Measurements from ENCODE around the gene LRPAP1. TPM values are rescaled to one million over a fixed set of nuclear protein-coding genes. Genes with fewer than 3 reads are reported as not detected.
"Not testable (repeated sequence)": the region's sequence is repeated elsewhere in the genome, so short reads cannot be mapped to it uniquely, and the experiment has no call there.

Gene LRPAP1
- total RNA-seq, 1 experiment from 2014 or later = 109 TPM

DNA sequence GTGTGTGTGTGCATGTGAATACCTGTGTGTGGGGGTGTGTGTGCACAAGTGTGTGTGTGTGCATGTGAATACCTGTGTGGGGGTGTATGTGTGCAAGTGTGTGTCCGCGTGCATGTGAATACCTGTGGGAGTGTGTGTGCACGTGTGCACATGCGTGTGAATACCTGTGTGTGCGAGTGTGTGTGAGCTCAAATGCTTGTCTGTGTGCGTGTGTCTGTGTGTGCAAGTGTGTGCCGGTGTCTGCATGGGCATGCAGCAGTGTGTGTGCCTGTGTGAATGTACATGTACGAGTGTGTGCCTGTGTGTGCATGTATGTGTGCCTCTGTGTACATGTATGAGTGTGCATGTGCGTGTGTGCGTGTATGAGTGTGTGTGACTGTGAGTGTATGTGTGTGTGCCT, 64.1 kb downstream of the LRPAP1 start:
- Histone ChIP-seq H3K9me3 (replicated peaks) (no peaks in the 10 kb centered on the region), H3K36me3 (no peaks in the 10 kb centered on the region), H3K4me1 (peaks cover 28% of the 10 kb centered on the region), H3K4me3 (no peak overlapping the region), H3K27ac (no peak overlapping the region), H3K27me3 (no peaks in the 10 kb centered on the region)
- no peak for DNase-seq

DNA sequence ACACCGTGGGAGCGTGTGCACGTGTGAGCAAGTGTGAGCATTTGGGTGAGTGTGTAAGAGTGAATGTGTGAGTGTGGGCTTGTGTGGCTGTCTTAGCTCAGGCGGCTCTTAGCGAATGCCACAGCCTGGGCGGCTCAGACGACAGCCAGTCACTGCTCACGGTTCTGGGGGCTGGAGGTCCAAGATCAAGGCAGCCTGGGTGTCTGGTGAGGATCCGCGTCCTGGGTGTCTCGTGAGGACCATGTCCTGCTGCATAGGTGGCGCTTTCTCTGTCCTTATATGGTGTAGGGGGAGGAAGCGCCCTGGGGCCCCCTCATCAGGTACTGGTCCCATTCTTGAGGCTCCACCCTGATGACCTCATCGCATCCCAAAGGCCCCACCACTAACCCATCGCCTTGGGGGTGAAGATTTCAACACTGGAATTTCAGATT, 64.6 kb downstream of the LRPAP1 start:
- H3K4me1 ChIP-seq = peaks cover 29% of the 10 kb centered on the region
- no peak overlapping the region for H3K27ac ChIP-seq
- no peaks in the 10 kb centered on the region for H3K9me3 ChIP-seq (replicated peaks)
- H3K27me3 ChIP-seq = no peaks in the 10 kb centered on the region
- DNase-seq = no peak
- no peaks in the 10 kb centered on the region for H3K36me3 ChIP-seq
- no peak overlapping the region for H3K4me3 ChIP-seq

GRCh38 chr4:3466691-3467600, 65.3 kb downstream of the LRPAP1 start:
- Histone ChIP-seq H3K4me1 (peaks cover 36% of the 10 kb centered on the region), H3K36me3 (no peaks in the 10 kb centered on the region), H3K9me3 (replicated peaks) (no peaks in the 10 kb centered on the region), H3K4me3 (no peak overlapping the region), H3K27me3 (no peaks in the 10 kb centered on the region), H3K27ac (no peak overlapping the region)
- no peak for DNase-seq

DNA sequence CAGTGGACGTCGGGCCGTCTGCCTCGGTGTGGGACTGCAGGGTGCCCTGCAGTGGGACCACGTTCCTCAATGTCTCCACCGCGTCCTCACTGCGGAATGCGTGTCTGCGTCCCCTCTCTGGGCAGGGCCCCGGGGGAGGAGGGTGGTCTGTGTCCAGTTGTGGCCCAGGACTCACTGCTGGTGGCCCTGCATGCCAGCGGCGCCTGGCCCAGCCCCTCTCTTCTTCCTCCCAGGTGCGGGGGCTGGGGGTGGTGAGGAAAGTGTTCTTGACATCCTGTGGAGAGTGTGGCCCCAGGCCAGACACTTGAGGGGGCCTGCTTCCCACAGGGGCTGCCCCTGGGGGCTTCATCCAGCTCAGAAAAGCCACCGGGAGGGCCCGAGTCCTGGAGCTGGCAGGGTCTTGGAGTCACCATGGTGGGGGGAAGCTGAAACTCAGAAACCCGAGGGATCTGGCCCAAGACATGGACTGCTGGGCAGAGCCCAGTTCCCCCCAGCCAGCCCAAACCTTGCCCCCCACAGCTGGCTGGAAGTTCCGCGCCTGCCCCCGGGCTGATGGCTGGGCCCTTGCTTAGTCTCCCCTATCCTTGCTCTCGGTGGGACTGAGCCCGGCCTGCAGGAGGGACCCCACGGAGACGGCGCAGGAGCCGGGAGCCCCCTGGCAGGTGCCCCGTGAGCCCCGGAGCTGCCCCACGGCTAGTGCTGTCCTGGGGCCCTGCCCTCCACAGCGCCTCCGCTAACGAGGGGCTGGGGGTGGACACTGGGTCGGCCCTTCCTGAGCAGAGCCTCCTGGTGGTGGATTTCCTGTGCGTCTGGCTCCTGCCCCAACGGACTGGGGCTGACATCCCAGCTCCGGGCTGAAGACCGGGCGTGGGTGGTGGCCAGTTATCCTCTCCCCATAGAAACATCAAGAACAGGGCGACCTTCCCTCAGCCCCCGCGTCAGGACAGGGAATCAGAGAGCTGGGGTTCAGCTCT, 66.2 kb downstream of the LRPAP1 start:
- Histone ChIP-seq H3K27me3 (no peaks in the 10 kb centered on the region), H3K36me3 (no peaks in the 10 kb centered on the region), H3K27ac (no peak overlapping the region), H3K9me3 (replicated peaks) (no peaks in the 10 kb centered on the region), H3K4me3 (no peak overlapping the region), H3K4me1 (peaks cover 40% of the 10 kb centered on the region)
- no peak for DNase-seq

- Histone ChIP-seq H3K9me3 (replicated peaks) (no peaks in the 10 kb centered on the region), H3K27ac (no peak overlapping the region), H3K36me3 (no peaks in the 10 kb centered on the region), H3K4me3 (no peak overlapping the region), H3K27me3 (no peaks in the 10 kb centered on the region), H3K4me1 (peaks cover 37% of the 10 kb centered on the region)
- no peak for DNase-seq
Measured at GRCh38 chr4:3464911-3465697, 67.1 kb downstream of the LRPAP1 start.

DNA sequence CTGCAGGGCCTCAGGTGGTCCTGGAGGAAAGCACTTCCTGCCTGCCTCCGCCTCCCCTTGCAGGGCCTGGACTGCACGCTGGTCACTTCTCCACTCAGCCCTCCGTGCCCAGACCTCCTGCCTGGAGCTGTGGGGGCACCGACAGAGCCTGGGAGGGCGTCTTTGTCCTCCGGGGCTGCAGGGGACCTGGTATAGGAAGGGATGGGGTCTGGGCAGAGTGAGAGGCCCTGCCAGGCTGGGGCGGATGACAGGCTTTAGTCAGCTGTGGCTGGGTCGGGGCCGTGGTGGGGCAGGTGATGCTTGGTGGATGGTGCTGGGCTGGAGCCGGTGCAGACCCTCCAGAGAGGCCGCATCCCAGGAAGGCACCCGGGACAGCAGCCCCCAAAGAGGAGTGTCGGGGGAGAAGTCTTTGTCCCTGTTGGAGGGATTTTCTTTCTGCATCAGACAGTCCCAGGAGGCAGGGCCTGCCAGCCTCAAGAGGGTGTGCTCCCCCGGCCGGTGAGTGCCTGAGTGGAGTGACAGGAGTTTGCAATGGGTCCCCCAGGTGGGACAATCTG, 67.8 kb downstream of the LRPAP1 start:
- DNase-seq = no peak
- peak overlapping the region; percentile 28; the same call in 1 of the 2 replicates for H3K27ac ChIP-seq

DNA sequence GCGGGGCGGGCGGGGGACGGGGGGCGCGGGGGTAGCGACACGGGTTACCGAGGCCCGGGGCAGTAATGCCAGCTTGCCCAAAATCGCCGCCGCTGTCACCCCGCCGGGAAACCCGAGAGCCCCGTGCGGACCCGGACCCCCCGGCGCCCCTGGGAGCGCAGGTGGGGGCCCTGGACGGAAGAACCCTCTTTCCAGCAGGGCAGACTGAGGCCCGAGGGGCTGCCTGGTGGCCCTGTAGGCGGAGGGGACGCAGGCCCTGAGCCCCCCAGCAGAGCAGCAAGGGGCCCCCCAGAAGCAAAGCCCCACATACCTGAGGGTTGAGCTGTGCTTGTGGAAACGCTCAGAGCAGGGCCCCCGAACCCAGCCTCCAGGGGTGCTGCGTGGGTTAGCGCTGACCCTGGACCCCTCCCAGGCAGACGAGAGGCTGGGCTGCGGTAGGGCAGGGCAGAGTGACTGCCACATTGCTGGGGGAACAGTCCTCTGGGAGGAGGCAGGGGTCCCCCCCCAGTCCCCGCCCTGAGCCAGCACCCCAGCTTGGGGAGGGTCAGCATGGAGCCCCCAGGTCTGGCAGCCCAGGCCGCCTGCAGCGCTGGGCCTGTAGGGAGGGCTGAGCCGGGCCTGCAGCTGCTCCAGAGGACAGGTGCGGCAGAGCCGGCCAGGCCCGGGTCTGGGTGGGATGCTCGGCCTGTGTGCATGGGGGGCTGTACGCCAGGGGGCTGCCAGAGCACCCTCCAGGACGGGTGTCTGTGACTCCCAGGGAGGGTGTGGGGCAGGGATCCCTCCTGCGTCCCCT, 68.5 kb downstream of the LRPAP1 start:
- Histone ChIP-seq H3K4me1 (peaks cover 32% of the 10 kb centered on the region), H3K27me3 (no peaks in the 10 kb centered on the region), H3K4me3 (peak overlapping the region; percentile 64), H3K36me3 (no peaks in the 10 kb centered on the region), H3K27ac (peak overlapping the region; percentile 28; the same call in 1 of the 2 replicates), H3K9me3 (replicated peaks) (no peaks in the 10 kb centered on the region)
- peak in 1 of 2 experiments; percentile 59 for DNase-seq

More for the DNA sequence above, 67.8 kb downstream of the LRPAP1 start:
- peak overlapping the region; percentile 64 for H3K4me3 ChIP-seq
- no peaks in the 10 kb centered on the region for H3K27me3 ChIP-seq
- peaks cover 33% of the 10 kb centered on the region for H3K4me1 ChIP-seq
- H3K36me3 ChIP-seq = no peaks in the 10 kb centered on the region
- H3K9me3 ChIP-seq (replicated peaks) = no peaks in the 10 kb centered on the region

DNA sequence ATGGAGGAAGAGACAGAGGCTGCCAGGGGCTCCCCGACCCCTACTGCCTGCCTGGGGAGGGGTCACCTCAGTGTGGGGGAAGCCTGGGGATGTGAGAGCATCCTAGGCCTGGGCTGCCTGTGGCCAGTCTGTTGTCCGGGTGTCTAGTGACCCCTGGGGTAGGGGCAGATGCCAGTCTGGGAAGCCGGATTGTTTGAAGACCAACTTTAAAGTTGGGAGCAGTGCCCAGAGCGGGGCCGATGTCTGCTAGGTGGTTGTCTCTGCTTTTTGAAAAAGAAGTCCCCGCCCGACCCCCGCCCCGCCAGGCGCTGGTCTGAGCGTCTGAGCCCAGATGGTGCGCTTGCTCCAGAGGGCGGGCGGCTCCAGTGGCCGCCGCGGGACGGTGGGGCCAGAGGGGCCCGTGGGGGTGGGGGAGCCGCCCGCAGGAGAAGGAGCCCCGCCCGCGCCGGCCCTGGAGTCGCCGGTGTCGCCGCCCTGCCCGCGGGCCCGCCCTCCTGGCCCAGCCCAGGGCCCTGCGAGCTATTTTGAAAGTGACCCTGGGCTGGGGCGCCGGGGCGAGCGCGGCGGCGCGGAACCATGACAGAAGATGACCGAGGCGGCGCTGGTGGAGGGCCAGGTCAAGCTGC, 69.3 kb downstream of the LRPAP1 start, which contains the start of gene DOK7:
Gene DOK7 (plus strand): TSS at position 517 of the 626 bp plus-strand sequence. CDS start 70 bp downstream, at position 587.
- Histone ChIP-seq H3K4me3 (peak within 1 kb of the TSS; percentile 64), H3K36me3 (no peaks in the 10 kb centered on the region), H3K4me1 (peaks cover 32% of the 10 kb centered on the region), H3K27me3 (no peaks in the 10 kb centered on the region), H3K9me3 (replicated peaks) (no peaks in the 10 kb centered on the region), H3K27ac (peak within 1 kb of the TSS; percentile 59)
- DNase-seq = peak in 1 of 2 experiments; percentile 48

DNA sequence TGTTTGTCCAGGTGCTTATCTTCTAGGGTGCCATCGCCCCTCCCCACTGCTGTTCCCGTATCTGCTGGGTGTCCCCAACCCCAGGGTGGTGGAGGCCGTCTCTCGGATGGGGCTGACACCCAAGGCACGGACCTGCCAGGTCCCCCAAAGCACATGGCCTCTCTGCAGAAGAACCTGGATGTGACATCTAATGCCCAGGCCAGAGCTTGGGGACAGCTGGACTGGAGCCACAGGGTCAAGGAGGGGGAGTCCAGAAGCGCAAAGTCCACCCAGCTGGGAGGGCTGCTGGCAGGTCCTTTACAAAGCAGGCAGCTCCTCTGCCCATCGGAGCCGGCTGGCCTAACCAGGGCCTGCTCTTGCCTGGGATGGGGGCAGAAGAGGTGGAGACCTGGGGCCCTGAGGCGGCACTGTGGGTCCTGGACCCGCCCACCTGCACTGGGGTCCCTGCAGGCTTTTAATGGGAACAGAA, 69.9 kb downstream of the LRPAP1 start:
- H3K27ac ChIP-seq = peak overlapping the region; percentile 59
- no peaks in the 10 kb centered on the region for H3K9me3 ChIP-seq (replicated peaks)
- H3K4me3 ChIP-seq = peak overlapping the region; percentile 64
- no peaks in the 10 kb centered on the region for H3K27me3 ChIP-seq
- H3K4me1 ChIP-seq = peaks cover 32% of the 10 kb centered on the region
- no peaks in the 10 kb centered on the region for H3K36me3 ChIP-seq
- no peak for DNase-seq

- Histone ChIP-seq H3K27me3 (no peaks in the 10 kb centered on the region), H3K4me3 (0 out of 2 replicates have a peak overlapping the region, but pooled peaks have one; percentile 64), H3K4me1 (peaks cover 32% of the 10 kb centered on the region), H3K9me3 (replicated peaks) (no peaks in the 10 kb centered on the region), H3K36me3 (no peaks in the 10 kb centered on the region), H3K27ac (peak overlapping the region; percentile 59)
- DNase-seq = peak; percentile 96 to 98
Measured at GRCh38 chr4:3461515-3462291, 70.5 kb downstream of the LRPAP1 start.

DNA sequence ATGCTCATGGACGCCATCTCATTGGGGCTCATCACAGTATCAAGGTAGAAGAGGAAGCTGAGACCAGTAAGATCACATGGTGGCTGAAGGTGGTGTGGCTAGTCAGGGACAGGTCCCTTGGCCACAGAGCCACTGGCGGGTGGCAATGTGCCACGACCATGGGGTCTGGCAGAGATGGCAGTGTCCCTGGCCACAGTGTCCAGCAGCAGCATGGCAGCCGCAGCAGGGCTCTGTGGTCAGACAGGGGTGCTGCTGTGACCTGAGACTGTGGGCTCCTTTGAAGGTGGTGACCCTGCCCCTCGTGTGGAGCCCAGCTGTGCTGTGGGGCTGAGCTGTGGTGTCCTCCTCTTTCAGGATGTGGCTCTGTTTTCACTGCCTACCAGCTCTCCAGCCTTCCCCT, 71.3 kb downstream of the LRPAP1 start:
- Histone ChIP-seq H3K27ac (peak overlapping the region; percentile 59), H3K9me3 (replicated peaks) (no peaks in the 10 kb centered on the region; the same call in 1 of the 2 replicates), H3K27me3 (no peaks in the 10 kb centered on the region), H3K4me3 (no peak overlapping the region), H3K4me1 (peaks cover 32% of the 10 kb centered on the region), H3K36me3 (no peaks in the 10 kb centered on the region)
- no peak for DNase-seq

DNA sequence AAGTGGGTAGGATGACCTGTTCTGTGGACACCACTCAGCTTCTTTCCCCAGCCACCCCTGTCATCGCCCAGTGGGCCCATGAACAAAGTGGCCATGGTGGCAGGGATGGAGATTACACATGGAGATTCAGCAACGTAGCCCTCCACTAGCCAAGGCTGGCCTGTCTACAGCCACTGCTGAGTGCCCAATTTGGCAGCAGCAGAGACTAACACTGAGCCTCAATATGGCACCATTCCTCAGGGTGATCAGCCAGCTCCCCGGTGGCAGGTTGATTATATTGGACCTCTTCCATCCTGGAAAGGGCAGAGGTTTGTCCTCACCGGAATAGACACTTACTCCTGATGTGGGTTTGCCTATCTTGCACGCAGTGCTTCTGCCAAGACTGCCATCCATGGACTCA, 73.1 kb downstream of the LRPAP1 start:
- not testable (repeated sequence) for H3K36me3 ChIP-seq; DNase-seq; H3K27ac ChIP-seq; H3K9me3 ChIP-seq (replicated peaks); H3K4me3 ChIP-seq; H3K27me3 ChIP-seq
- H3K4me1 ChIP-seq = peaks cover 23% of the 10 kb centered on the region
